Body of pancreas (tissue), 4 donors: ENCODE data around the gene ERCC5.

Experiments
- POLR2A ChIP-seq, 3 donors: fragments of 450-650 bp; IDR thresholded peaks; one replicate each; pipeline ENCODE4 v1.6.1; 2016; ENCODE audit warnings: antibody characterized with exemption in 3 of 3, mild to moderate bottlenecking in 2 of 3
- TF ChIP-seq, protein P1 (sequence below), 7 experiments: fragments of 450-650 bp in 4 of 7; fragments of 200-600 bp in 3 of 7; sonication (generic) in 3 of 7; IDR thresholded peaks; one replicate each; pipeline ENCODE4 v1.5.1; 2016 to 2019; ENCODE audit warnings: antibody characterized with exemption in 7 of 7

DNA sequence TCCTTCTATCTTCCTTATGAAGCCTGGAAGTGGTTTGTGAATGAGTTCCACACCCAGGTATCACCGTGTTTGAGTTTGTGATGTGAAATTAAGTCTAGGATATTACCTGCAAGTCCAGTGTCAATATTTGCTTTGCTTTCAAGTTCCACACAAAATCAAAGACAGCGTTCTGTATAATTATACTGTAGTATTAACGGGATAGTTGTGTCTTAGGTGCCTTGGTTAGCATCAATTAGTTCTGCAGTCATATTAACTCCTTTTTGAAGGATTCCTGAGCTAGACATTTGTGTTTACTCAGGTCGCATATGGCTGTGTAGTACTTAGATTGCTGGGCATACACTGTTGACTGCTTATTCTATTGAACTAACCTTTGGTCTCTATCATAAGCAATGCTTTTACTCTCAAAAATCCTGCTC, 54.4 kb downstream of the ERCC5 start:
- no peak for TF ChIP-seq POLR2A (IDR thresholded peaks at IDR 0.05)
- TF ChIP-seq, protein P1, sequence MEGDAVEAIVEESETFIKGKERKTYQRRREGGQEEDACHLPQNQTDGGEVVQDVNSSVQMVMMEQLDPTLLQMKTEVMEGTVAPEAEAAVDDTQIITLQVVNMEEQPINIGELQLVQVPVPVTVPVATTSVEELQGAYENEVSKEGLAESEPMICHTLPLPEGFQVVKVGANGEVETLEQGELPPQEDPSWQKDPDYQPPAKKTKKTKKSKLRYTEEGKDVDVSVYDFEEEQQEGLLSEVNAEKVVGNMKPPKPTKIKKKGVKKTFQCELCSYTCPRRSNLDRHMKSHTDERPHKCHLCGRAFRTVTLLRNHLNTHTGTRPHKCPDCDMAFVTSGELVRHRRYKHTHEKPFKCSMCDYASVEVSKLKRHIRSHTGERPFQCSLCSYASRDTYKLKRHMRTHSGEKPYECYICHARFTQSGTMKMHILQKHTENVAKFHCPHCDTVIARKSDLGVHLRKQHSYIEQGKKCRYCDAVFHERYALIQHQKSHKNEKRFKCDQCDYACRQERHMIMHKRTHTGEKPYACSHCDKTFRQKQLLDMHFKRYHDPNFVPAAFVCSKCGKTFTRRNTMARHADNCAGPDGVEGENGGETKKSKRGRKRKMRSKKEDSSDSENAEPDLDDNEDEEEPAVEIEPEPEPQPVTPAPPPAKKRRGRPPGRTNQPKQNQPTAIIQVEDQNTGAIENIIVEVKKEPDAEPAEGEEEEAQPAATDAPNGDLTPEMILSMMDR (IDR thresholded peaks at IDR 0.05), result no peak
